ENCODE data around the gene ERF. TPM values are rescaled to one million over a fixed set of nuclear protein-coding genes. Genes with fewer than 3 reads are reported as not detected.

ERF gene
- total and polyA plus RNA-seq, 2 donors (not counting 3 experiments of a cell fraction or from before 2014, with no cell fraction given): 102 to 117 TPM

DNA sequence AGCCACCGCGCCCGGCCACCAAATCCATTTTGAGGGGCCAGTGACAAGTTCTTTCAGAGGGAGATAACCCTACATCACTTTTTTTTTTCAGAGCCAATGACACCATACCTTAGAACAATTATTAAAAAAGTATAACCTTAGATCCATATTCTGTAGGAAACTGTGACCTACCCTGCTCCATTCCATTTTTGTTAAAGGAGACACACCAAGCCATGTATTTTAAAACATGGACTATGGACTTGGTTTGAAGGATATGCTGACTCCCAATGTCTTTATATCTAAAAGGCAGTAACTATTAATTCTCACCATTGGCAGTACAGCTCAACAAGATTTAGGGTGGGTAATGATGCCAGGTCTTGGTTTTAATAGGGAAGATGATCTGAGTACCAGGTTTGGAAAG, 13.6 kb downstream of the ERF start:
- Histone ChIP-seq H3K36me3 (ENCODE audit: control insufficient read depth in 2 of 2, extremely low read depth in 1 of 2, insufficient read depth in 2 of 2, low read length in 2 of 2) (peaks cover 0 to 10% of the 10 kb centered on the region in 2 experiments), H3K9me1 (replicated peaks; ENCODE audit: control insufficient read depth, extremely low read depth, insufficient read depth, low read length) (no peaks in the 10 kb centered on the region), H3K4me1 (ENCODE audit: control insufficient read depth, extremely low read depth, insufficient read depth, low read length) (peaks cover 26% of the 10 kb centered on the region), H4K20me1 (replicated peaks; ENCODE audit: control insufficient read depth, extremely low read depth, insufficient read depth, low read length) (no peaks in the 10 kb centered on the region), H3K4me3 (replicated peaks in 1 of 3; ENCODE audit: insufficient read depth in 1 of 3, low read depth in 1 of 3, low read length in 3 of 3) (peak overlapping the region; percentile 57 to 95 (median 92)), H2AFZ (ENCODE audit: low read depth, low read length) (no peak overlapping the region), H3K4me2 (ENCODE audit: insufficient read depth, low read length) (peak overlapping the region; percentile 82), H3K9me3 (replicated peaks; ENCODE audit: control insufficient read depth, insufficient read depth, low read length) (no peaks in the 10 kb centered on the region), H3K27ac (ENCODE audit: insufficient read depth, low read depth, low read length) (peak overlapping the region; percentile 3), H3K9ac (replicated peaks; ENCODE audit: extremely low read depth, insufficient read depth, low read length) (peak overlapping the region; percentile 85), H3K79me2 (ENCODE audit: control insufficient read depth, insufficient read depth, low read length) (peaks cover 32% of the 10 kb centered on the region), H3K27me3 (ENCODE audit: control insufficient read depth in 2 of 2, insufficient read depth in 2 of 2, low read length in 2 of 2) (no peaks in the 10 kb centered on the region)
- ChIA-PET POLR2A (no interaction called here), CTCF (interaction anchor here (11.8 kb wide), 1 partner anchor 38 kb away, joined by 365 read pairs; no protein-coding TSS in a partner anchor)
- no peak for FAIRE-seq
- intact Hi-C loops (cut with micrococcal nuclease): no loop called here
- TF ChIP-seq, protein P1, sequence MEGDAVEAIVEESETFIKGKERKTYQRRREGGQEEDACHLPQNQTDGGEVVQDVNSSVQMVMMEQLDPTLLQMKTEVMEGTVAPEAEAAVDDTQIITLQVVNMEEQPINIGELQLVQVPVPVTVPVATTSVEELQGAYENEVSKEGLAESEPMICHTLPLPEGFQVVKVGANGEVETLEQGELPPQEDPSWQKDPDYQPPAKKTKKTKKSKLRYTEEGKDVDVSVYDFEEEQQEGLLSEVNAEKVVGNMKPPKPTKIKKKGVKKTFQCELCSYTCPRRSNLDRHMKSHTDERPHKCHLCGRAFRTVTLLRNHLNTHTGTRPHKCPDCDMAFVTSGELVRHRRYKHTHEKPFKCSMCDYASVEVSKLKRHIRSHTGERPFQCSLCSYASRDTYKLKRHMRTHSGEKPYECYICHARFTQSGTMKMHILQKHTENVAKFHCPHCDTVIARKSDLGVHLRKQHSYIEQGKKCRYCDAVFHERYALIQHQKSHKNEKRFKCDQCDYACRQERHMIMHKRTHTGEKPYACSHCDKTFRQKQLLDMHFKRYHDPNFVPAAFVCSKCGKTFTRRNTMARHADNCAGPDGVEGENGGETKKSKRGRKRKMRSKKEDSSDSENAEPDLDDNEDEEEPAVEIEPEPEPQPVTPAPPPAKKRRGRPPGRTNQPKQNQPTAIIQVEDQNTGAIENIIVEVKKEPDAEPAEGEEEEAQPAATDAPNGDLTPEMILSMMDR (IDR thresholded peaks at IDR 0.05; ENCODE audit: extremely low read depth in 1 of 2, insufficient read depth in 1 of 2, low read depth in 1 of 2, low read length in 2 of 2): no peak
- no peak for TF ChIP-seq GATA2 (IDR thresholded peaks at IDR 0.05; ENCODE audit: insufficient read depth, insufficient read length, low read depth, low read length)
- no peak for TF ChIP-seq JUN (IDR thresholded peaks at IDR 0.05; ENCODE audit: borderline replicate concordance, insufficient read depth, insufficient read length, low read depth)
- TF ChIP-seq MYC (IDR thresholded peaks at IDR 0.05; ENCODE audit: low read depth, low read length): no peak
- no peak for TF ChIP-seq POLR2A (IDR thresholded peaks at IDR 0.05; ENCODE audit: low read depth, low read length)
- TF ChIP-seq FOS (IDR thresholded peaks at IDR 0.05; ENCODE audit: borderline replicate concordance, insufficient read depth, low read length): no peak
- TF ChIP-seq, protein P2, sequence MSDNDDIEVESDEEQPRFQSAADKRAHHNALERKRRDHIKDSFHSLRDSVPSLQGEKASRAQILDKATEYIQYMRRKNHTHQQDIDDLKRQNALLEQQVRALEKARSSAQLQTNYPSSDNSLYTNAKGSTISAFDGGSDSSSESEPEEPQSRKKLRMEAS (IDR thresholded peaks at IDR 0.05; ENCODE audit: insufficient read depth, insufficient read length): no peak
- no peak for TF ChIP-seq EZH2 (IDR thresholded peaks at IDR 0.05; ENCODE audit: borderline replicate concordance, low read depth, low read length, severe bottlenecking)
- no peak for TF ChIP-seq POLR2AphosphoS5 (IDR thresholded peaks at IDR 0.05; ENCODE audit: insufficient read depth, low read depth, low read length)
- no peak for DNase-seq (ENCODE audit: low read depth, low spot score)
- BruUV-seq (replicated peaks): no TSS peak
- dilution Hi-C loops (cut with MboI; ENCODE audit: extremely low pct_ligation_motif_present, low sequenced_read_pairs): no loop called here
